K562 (cell line): Measurements from ENCODE around the gene POMP. TPM values are rescaled to one million over a fixed set of nuclear protein-coding genes. Genes with fewer than 3 reads are reported as not detected.

Experiments
- ATAC-seq: fragments of 200-7000 bp; cut with Tn5 transposase; 3 replicates; pipeline ENCODE4 v1.9.1; 2020; ENCODE audit warnings: moderate library complexity
- BruUV-seq: library from RNA; stranded (reverse); fragments of 400-500 nt; replicated peaks from 2 replicates; lab custom pipeline; 2021; lab: Mats Ljungman, UMichigan
- CTCF ChIA-PET: fragments of 300-600 bp; formaldehyde crosslinking; extraction: SDS; loops from one replicate; lab custom pipeline; 2021; ENCODE audit warnings: low intra/inter-chr PET ratio; lab: Yijun Ruan, JAX
- POLR2A ChIA-PET: fragments of 300-600, 350-650 bp; sonication (Branson Sonifier 250); formaldehyde crosslinking; extraction: SDS; loops from one replicate; lab custom pipeline; 2021; ENCODE audit warnings: antibody characterized with exemption, inconsistent platforms; lab: Yijun Ruan, JAX
- DNase-seq, 4 experiments: peaks; one replicate each; pipeline versions ENCODE4 v3.0.0 to v3.0.0-alpha.2; 2011 to 2018; ENCODE audit warnings: low spot score in 3 of 4, mixed read lengths in 3 of 4; ENCODE audit errors: extremely low read depth in 1 of 4
- FAIRE-seq: peaks from 2 replicates; lab custom pipeline; 2011; peaks lifted over from hg19 to GRCh38; lab: Jason Lieb, UNC
- H2AFZ ChIP-seq: 2 replicates; pipeline ENCODE4 v1.6.0; 2011; ENCODE audit warnings: low read depth, low read length, control low read depth, inconsistent platforms
- H3K27ac ChIP-seq: fragments of 200-600 bp; 3 replicates; pipeline ENCODE4 v1.8.0; 2011; ENCODE audit warnings: low read depth, mild to moderate bottlenecking, control low read depth, inconsistent platforms, low read length, moderate library complexity, mixed read lengths; ENCODE audit errors: extremely low read depth
- H3K27me3 ChIP-seq, 2 experiments: fragments of 300-600 bp in 1 of 2; 2 replicates in 1 of 2; 3 replicates in 1 of 2; pipeline versions ENCODE4 v1.6.0 to v1.8.0; 2011; ENCODE audit warnings: inconsistent platforms in 2 of 2, low read length in 2 of 2, mild to moderate bottlenecking in 1 of 2, mixed read lengths in 1 of 2, moderate library complexity in 1 of 2; ENCODE audit not compliant: control insufficient read depth in 2 of 2, insufficient read depth in 2 of 2
- H3K36me3 ChIP-seq: fragments of 300-600 bp; 3 replicates; pipeline ENCODE4 v1.8.0; 2011; ENCODE audit warnings: mild to moderate bottlenecking, low read length, inconsistent platforms; ENCODE audit not compliant: control insufficient read depth, insufficient read depth
- H3K4me1 ChIP-seq, 2 experiments: fragments of 200-600 bp in 1 of 2; replicated peaks in 1 of 2; 2 replicates in 1 of 2; 3 replicates in 1 of 2; pipeline versions ENCODE4 v1.5.1 to v1.8.0; 2011; ENCODE audit warnings: inconsistent platforms in 2 of 2, low read length in 2 of 2, mild to moderate bottlenecking in 1 of 2, mixed read lengths in 1 of 2, moderate library complexity in 1 of 2; ENCODE audit not compliant: control insufficient read depth in 2 of 2, insufficient read depth in 2 of 2
- H3K4me2 ChIP-seq: 2 replicates; pipeline ENCODE4 v1.6.1; 2011; ENCODE audit warnings: low read length, control low read depth, inconsistent platforms, mixed read lengths; ENCODE audit not compliant: insufficient read depth
- H3K4me3 ChIP-seq: fragments of 200-600 bp; sonication (generic), shearing (Covaris generic); 2 replicates; pipeline ENCODE4 v1.5.1; 2016; ENCODE audit warnings: control low read depth, inconsistent platforms
- H3K79me2 ChIP-seq: fragments of 200-600 bp; 3 replicates; pipeline ENCODE4 v1.8.0; 2011; ENCODE audit warnings: low read length, inconsistent platforms; ENCODE audit not compliant: control insufficient read depth, insufficient read depth
- H3K9ac ChIP-seq, 2 experiments: 2 replicates each; pipeline versions ENCODE4 v1.6.0 to v1.6.1; 2011; ENCODE audit warnings: low read depth in 2 of 2, low read length in 2 of 2, control low read depth in 1 of 2, inconsistent platforms in 1 of 2, mild to moderate bottlenecking in 1 of 2, mixed read lengths in 1 of 2; ENCODE audit not compliant: insufficient read depth in 1 of 2
- H3K9me1 ChIP-seq: one replicate; pipeline ENCODE4 v1.6.0; 2011; ENCODE audit warnings: inconsistent platforms, mild to moderate bottlenecking, low read length, moderate library complexity; ENCODE audit not compliant: control insufficient read depth, insufficient read depth
- H3K9me3 ChIP-seq: replicated peaks from 2 replicates; pipeline ENCODE4 v1.5.1; 2011; ENCODE audit warnings: low read depth, low read length, inconsistent platforms; ENCODE audit not compliant: control insufficient read depth, insufficient read depth
- H4K20me1 ChIP-seq: replicated peaks from 2 replicates; pipeline ENCODE4 v1.6.1; 2011; ENCODE audit warnings: low read length, inconsistent platforms, mixed read lengths; ENCODE audit not compliant: control insufficient read depth, insufficient read depth
- DDX20 ChIP-seq: fragments of 450-650 bp; IDR thresholded peaks from 2 replicates; pipeline ENCODE4 v1.6.1; 2016; ENCODE audit warnings: missing genetic modification characterization, low read depth, mild to moderate bottlenecking, missing compliant biosample characterization, moderate library complexity
- MAFK ChIP-seq: IDR thresholded peaks from 2 replicates; pipeline ENCODE4 v1.6.1; 2011; ENCODE audit warnings: low read length, improper control_type of control experiment
- NFRKB ChIP-seq: fragments of 450-650 bp; IDR thresholded peaks from 2 replicates; pipeline ENCODE4 v1.6.1; 2016; ENCODE audit warnings: low read depth
- PHTF2 ChIP-seq: fragments of 250-450 bp; sonication (Bioruptor Pico); IDR thresholded peaks from 2 replicates; pipeline ENCODE4 v1.5.0; 2021; ENCODE audit warnings: mild to moderate bottlenecking
- SAP30 ChIP-seq: fragments of 200-600 bp; sonication (generic); IDR thresholded peaks from 2 replicates; pipeline ENCODE4 v1.6.1; 2012; ENCODE audit warnings: borderline replicate concordance, low read depth, mild to moderate bottlenecking, moderate library complexity, low read length, control low read depth, inconsistent platforms; ENCODE audit not compliant: insufficient read depth, poor library complexity, severe bottlenecking
- WGBS: fragments of 100-300 bp; shearing (Covaris generic); methylation state at CpG from one replicate; pipeline ENCODE4 v1.1.6; 2016; ENCODE audit warnings: low coverage, mixed read lengths; ENCODE audit not compliant: insufficient coverage; ENCODE audit errors: missing lambda C conversion rate; 5-methylcytosine and 5-hydroxymethylcytosine counted together
- in situ Hi-C: fragments of 300-500 bp; cut with MboI; formaldehyde crosslinking; loops from 4 replicates; pipeline ENCODE4 v1.15.0; 2018; ENCODE audit warnings: inconsistent platforms, mixed read lengths
- intact Hi-C: fragments of 100-400 bp; cut with micrococcal nuclease; formaldehyde crosslinking; loops from 2 replicates; pipeline ENCODE4 v1.14.2; 2022
- polyA plus RNA-seq, 8 experiments: library from polyadenylated mRNA; depleted of rRNA in 4 of 8; stranded (reverse) in 5 of 8; unstranded in 3 of 8; fragments of >200 nt; fragmentation: Nextera tagmentation in 2 of 8; fragmentation: Illumina TruSeq in 1 of 8; extraction: Ambion mirVana in 2 of 8; extraction: Trizol in 1 of 8; gene quantifications; 2 replicates each; pipeline versions ENCODE4 v1.2.1 to v1.2.3, GENCODE V29; 2011 to 2014; ENCODE audit warnings: inconsistent platforms in 1 of 8, missing spikeins in 1 of 8
- total RNA-seq, 7 experiments: library from RNA; depleted of rRNA in 6 of 7; stranded (reverse); fragments of >200 nt in 6 of 7; fragmentation: Illumina TruSeq in 2 of 7; extraction: Trizol in 2 of 7; gene quantifications; 2 replicates each; pipeline versions ENCODE4 v1.2.1 to v1.2.3, GENCODE V29; 2011 to 2021; ENCODE audit warnings: low replicate concordance in 1 of 7
- TF ChIP-seq, protein P1 (sequence below): fragments of 150-350 bp; conservative IDR thresholded peaks from 2 replicates; pipeline ENCODE4 v1.6.1; 2014; ENCODE audit warnings: low read length
- TF ChIP-seq, protein P2 (sequence below): fragments of 250-450 bp; sonication (Bioruptor Pico); IDR thresholded peaks from 2 replicates; pipeline ENCODE4 v1.8.0; 2021; ENCODE audit warnings: mild to moderate bottlenecking, moderate library complexity
- TF ChIP-seq, protein P3 (sequence below): fragments of 250-450 bp; sonication (Bioruptor Pico); IDR thresholded peaks from 2 replicates; pipeline ENCODE4 v1.4.0; 2020
- TF ChIP-seq, protein P4 (sequence below): fragments of 200-800 bp; sonication (Bioruptor generic); IDR thresholded peaks from 2 replicates; pipeline ENCODE4 v1.6.1; 2016; ENCODE audit warnings: missing genetic modification characterization, missing compliant biosample characterization

Gene POMP
- total and polyA plus RNA-seq, 9 of the 15 experiments (the other 6 are each of a cell fraction or from before 2014, with no cell fraction given): 69.2 to 647 (median 118) TPM

GRCh38 chr13:28705461-28706083, 46.6 kb downstream of the POMP start:
- Histone ChIP-seq H2AFZ (no peak overlapping the region), H3K4me1 (peaks cover 0 to 8% of the 10 kb centered on the region in 2 experiments; a peak in 3 of 5 replicates), H3K9ac (no peak overlapping the region), H3K27ac (no peak overlapping the region), H3K9me1 (no peaks in the 10 kb centered on the region), H3K79me2 (no peaks in the 10 kb centered on the region), H3K36me3 (no peaks in the 10 kb centered on the region), H3K27me3 (no peaks in the 10 kb centered on the region), H3K4me2 (no peak overlapping the region), H4K20me1 (no peaks in the 10 kb centered on the region), H3K4me3 (no peak overlapping the region), H3K9me3 (no peaks in the 10 kb centered on the region)
- intact Hi-C loops (no loop called here), in situ Hi-C loops (no loop called here)
- ChIA-PET CTCF (no interaction called here), POLR2A (interaction anchor here (1.0 to 1.3 kb wide), 2 partner anchors 11 to 12 kb away, joined by 3 read pairs; no protein-coding TSS in a partner anchor)
- FAIRE-seq (no peak), DNase-seq (no peak), ATAC-seq (no peak)
- BruUV-seq: no TSS peak
- TF ChIP-seq SAP30 (no peak), NFRKB (no peak), MAFK (no peak), PHTF2 (CRISPR knock-in tag) (no peak), DDX20 (no peak)
- TF ChIP-seq, protein P1, sequence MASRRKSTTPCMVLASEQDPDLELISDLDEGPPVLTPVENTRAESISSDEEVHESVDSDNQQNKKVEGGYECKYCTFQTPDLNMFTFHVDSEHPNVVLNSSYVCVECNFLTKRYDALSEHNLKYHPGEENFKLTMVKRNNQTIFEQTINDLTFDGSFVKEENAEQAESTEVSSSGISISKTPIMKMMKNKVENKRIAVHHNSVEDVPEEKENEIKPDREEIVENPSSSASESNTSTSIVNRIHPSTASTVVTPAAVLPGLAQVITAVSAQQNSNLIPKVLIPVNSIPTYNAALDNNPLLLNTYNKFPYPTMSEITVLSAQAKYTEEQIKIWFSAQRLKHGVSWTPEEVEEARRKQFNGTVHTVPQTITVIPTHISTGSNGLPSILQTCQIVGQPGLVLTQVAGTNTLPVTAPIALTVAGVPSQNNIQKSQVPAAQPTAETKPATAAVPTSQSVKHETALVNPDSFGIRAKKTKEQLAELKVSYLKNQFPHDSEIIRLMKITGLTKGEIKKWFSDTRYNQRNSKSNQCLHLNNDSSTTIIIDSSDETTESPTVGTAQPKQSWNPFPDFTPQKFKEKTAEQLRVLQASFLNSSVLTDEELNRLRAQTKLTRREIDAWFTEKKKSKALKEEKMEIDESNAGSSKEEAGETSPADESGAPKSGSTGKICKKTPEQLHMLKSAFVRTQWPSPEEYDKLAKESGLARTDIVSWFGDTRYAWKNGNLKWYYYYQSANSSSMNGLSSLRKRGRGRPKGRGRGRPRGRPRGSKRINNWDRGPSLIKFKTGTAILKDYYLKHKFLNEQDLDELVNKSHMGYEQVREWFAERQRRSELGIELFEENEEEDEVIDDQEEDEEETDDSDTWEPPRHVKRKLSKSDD: no peak
- TF ChIP-seq, protein P2, sequence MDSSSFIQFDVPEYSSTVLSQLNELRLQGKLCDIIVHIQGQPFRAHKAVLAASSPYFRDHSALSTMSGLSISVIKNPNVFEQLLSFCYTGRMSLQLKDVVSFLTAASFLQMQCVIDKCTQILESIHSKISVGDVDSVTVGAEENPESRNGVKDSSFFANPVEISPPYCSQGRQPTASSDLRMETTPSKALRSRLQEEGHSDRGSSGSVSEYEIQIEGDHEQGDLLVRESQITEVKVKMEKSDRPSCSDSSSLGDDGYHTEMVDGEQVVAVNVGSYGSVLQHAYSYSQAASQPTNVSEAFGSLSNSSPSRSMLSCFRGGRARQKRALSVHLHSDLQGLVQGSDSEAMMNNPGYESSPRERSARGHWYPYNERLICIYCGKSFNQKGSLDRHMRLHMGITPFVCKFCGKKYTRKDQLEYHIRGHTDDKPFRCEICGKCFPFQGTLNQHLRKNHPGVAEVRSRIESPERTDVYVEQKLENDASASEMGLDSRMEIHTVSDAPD: no peak
- TF ChIP-seq, protein P3, sequence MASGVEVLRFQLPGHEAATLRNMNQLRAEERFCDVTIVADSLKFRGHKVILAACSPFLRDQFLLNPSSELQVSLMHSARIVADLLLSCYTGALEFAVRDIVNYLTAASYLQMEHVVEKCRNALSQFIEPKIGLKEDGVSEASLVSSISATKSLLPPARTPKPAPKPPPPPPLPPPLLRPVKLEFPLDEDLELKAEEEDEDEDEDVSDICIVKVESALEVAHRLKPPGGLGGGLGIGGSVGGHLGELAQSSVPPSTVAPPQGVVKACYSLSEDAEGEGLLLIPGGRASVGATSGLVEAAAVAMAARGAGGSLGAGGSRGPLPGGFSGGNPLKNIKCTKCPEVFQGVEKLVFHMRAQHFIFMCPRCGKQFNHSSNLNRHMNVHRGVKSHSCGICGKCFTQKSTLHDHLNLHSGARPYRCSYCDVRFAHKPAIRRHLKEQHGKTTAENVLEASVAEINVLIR (CRISPR knock-in tag): no peak
- TF ChIP-seq, protein P4, sequence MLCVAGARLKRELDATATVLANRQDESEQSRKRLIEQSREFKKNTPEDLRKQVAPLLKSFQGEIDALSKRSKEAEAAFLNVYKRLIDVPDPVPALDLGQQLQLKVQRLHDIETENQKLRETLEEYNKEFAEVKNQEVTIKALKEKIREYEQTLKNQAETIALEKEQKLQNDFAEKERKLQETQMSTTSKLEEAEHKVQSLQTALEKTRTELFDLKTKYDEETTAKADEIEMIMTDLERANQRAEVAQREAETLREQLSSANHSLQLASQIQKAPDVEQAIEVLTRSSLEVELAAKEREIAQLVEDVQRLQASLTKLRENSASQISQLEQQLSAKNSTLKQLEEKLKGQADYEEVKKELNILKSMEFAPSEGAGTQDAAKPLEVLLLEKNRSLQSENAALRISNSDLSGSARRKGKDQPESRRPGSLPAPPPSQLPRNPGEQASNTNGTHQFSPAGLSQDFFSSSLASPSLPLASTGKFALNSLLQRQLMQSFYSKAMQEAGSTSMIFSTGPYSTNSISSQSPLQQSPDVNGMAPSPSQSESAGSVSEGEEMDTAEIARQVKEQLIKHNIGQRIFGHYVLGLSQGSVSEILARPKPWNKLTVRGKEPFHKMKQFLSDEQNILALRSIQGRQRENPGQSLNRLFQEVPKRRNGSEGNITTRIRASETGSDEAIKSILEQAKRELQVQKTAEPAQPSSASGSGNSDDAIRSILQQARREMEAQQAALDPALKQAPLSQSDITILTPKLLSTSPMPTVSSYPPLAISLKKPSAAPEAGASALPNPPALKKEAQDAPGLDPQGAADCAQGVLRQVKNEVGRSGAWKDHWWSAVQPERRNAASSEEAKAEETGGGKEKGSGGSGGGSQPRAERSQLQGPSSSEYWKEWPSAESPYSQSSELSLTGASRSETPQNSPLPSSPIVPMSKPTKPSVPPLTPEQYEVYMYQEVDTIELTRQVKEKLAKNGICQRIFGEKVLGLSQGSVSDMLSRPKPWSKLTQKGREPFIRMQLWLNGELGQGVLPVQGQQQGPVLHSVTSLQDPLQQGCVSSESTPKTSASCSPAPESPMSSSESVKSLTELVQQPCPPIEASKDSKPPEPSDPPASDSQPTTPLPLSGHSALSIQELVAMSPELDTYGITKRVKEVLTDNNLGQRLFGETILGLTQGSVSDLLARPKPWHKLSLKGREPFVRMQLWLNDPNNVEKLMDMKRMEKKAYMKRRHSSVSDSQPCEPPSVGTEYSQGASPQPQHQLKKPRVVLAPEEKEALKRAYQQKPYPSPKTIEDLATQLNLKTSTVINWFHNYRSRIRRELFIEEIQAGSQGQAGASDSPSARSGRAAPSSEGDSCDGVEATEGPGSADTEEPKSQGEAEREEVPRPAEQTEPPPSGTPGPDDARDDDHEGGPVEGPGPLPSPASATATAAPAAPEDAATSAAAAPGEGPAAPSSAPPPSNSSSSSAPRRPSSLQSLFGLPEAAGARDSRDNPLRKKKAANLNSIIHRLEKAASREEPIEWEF (CRISPR knock-in tag): no peak
- WGBS: 3% methylated on average over 5 of the region's 5 CpGs
